HepG2 (cell line): ENCODE data around the gene KIAA1328. TPM values are rescaled to one million over a fixed set of nuclear protein-coding genes. Genes with fewer than 3 reads are reported as not detected.

Source experiments
- ATAC-seq: fragments of 200-7000 bp; cut with Tn5 transposase; 3 replicates; pipeline ENCODE4 v1.9.1; 2020; ENCODE audit warnings: mild to moderate bottlenecking, moderate library complexity
- BruUV-seq: library from RNA; stranded (reverse); fragments of 400-500 nt; replicated peaks from 2 replicates; lab custom pipeline; 2021; lab: Mats Ljungman, UMichigan
- CTCF ChIA-PET: fragments of 300-600 bp; formaldehyde crosslinking; extraction: SDS; loops from one replicate; lab custom pipeline; 2021; ENCODE audit warnings: low total read pairs, inconsistent platforms, low intra/inter-chr PET ratio; lab: Yijun Ruan, JAX
- POLR2A ChIA-PET: fragments of 350-600 bp; sonication (Branson Sonifier 250); formaldehyde crosslinking; loops from one replicate; lab custom pipeline; 2020; ENCODE audit warnings: antibody characterized with exemption, inconsistent platforms; lab: Yijun Ruan, JAX
- DNase-seq: peaks from one replicate; pipeline ENCODE4 v3.0.0-alpha.2; 2015; ENCODE audit warnings: low spot score
- FAIRE-seq: peaks from 3 replicates; lab custom pipeline; 2011; peaks lifted over from hg19 to GRCh38; lab: Jason Lieb, UNC
- H2AFZ ChIP-seq: one replicate; pipeline ENCODE4 v1.6.1; 2011; ENCODE audit warnings: low read length, inconsistent platforms
- H3K27ac ChIP-seq: fragments of 300-600 bp; 3 replicates; pipeline ENCODE4 v1.8.0; 2011; ENCODE audit warnings: mixed run types, mild to moderate bottlenecking, mixed read lengths, low read length, inconsistent platforms; ENCODE audit not compliant: insufficient read depth; ENCODE audit errors: extremely low read length
- H3K27me3 ChIP-seq, 2 experiments: fragments of 200-600 bp in 1 of 2; 2 replicates in 1 of 2; 3 replicates in 1 of 2; pipeline versions ENCODE4 v1.6.0 to v1.8.0; 2011; ENCODE audit warnings: low read length in 2 of 2, mild to moderate bottlenecking in 2 of 2, moderate library complexity in 2 of 2, inconsistent platforms in 1 of 2; ENCODE audit not compliant: insufficient read depth in 2 of 2, control insufficient read depth in 1 of 2
- H3K36me3 ChIP-seq, 2 experiments: fragments of 200-600 bp in 1 of 2; replicated peaks in 1 of 2; 2 replicates in 1 of 2; 3 replicates in 1 of 2; pipeline versions ENCODE4 v1.5.1 to v1.8.0; 2011; ENCODE audit warnings: low read length in 2 of 2, inconsistent platforms in 1 of 2; ENCODE audit not compliant: insufficient read depth in 2 of 2, control insufficient read depth in 1 of 2
- H3K4me1 ChIP-seq: 2 replicates; pipeline ENCODE4 v1.5.1; 2012; ENCODE audit warnings: low read length, inconsistent platforms; ENCODE audit not compliant: insufficient read depth
- H3K4me2 ChIP-seq: 2 replicates; pipeline ENCODE4 v1.6.0; 2011; ENCODE audit warnings: low read depth, low read length, inconsistent platforms
- H3K4me3 ChIP-seq, 3 experiments: fragments of 200-600 bp in 1 of 3; sonication (generic), shearing (Covaris generic) in 1 of 3; replicated peaks in 1 of 3; 2 replicates each; pipeline ENCODE4 v1.5.1; 2011 to 2016; ENCODE audit warnings: low read length in 3 of 3, inconsistent platforms in 2 of 3, low read depth in 2 of 3, mild to moderate bottlenecking in 2 of 3, control low read depth in 1 of 3, mixed read lengths in 1 of 3; ENCODE audit not compliant: insufficient read depth in 1 of 3
- H3K79me2 ChIP-seq: one replicate; pipeline ENCODE4 v1.6.1; 2011; ENCODE audit warnings: low read length, inconsistent platforms; ENCODE audit not compliant: insufficient read depth
- H3K9ac ChIP-seq: 2 replicates; pipeline ENCODE4 v1.6.0; 2011; ENCODE audit warnings: mild to moderate bottlenecking, low read depth, low read length, inconsistent platforms; ENCODE audit not compliant: insufficient read depth
- H3K9me3 ChIP-seq: 2 replicates; pipeline ENCODE4 v1.5.1; 2012; ENCODE audit warnings: mild to moderate bottlenecking, low read length
- H4K20me1 ChIP-seq: 2 replicates; pipeline ENCODE4 v1.6.0; 2011; ENCODE audit warnings: inconsistent platforms, mild to moderate bottlenecking, low read length, moderate library complexity; ENCODE audit not compliant: insufficient read depth
- BRCA1 ChIP-seq: sonication (generic); formaldehyde crosslinking; IDR thresholded peaks from 2 replicates; pipeline ENCODE4 v1.4.0; 2020; ENCODE audit warnings: missing genetic modification reagents
- CHD4 ChIP-seq: fragments of 200-600 bp; sonication (generic); IDR thresholded peaks from 2 replicates; pipeline ENCODE4 v1.7.0; 2017; ENCODE audit warnings: mild to moderate bottlenecking, low read length, borderline replicate concordance
- FLYWCH1 ChIP-seq: sonication (generic); formaldehyde crosslinking; IDR thresholded peaks from 2 replicates; pipeline ENCODE4 v1.8.1; 2023; ENCODE audit warnings: mild to moderate bottlenecking, missing genetic modification reagents
- MLLT10 ChIP-seq: sonication (generic); formaldehyde crosslinking; IDR thresholded peaks from 2 replicates; pipeline ENCODE4 v1.4.0; 2020; ENCODE audit warnings: missing genetic modification reagents
- TBX2 ChIP-seq: sonication (generic); formaldehyde crosslinking; IDR thresholded peaks from 2 replicates; pipeline ENCODE4 v1.5.0; 2020; ENCODE audit warnings: missing genetic modification reagents, mild to moderate bottlenecking, borderline replicate concordance
- ZNF468 ChIP-seq: sonication (generic); formaldehyde crosslinking; IDR thresholded peaks from 2 replicates; pipeline ENCODE4 v1.8.0; 2022; ENCODE audit warnings: mild to moderate bottlenecking, moderate library complexity, missing genetic modification reagents
- ZNF678 ChIP-seq: sonication (generic); formaldehyde crosslinking; IDR thresholded peaks from 2 replicates; pipeline ENCODE4 v1.4.0; 2020; ENCODE audit warnings: mild to moderate bottlenecking, missing genetic modification reagents
- WGBS: methylation state at CpG from one replicate; pipeline ENCODE4 v1.1.6; 2017; ENCODE audit warnings: low lambda C conversion rate; 5-methylcytosine and 5-hydroxymethylcytosine counted together
- in situ Hi-C: cut with HindIII; loops from 2 replicates; pipeline ENCODE4 v1.10.0; 2017; ENCODE audit warnings: low pct_unique_long_range_greater_than_20kb; ENCODE audit not compliant: extremely low pct_ligation_motif_present
- intact Hi-C: fragments of 100-400 bp; cut with micrococcal nuclease; formaldehyde crosslinking; loops from one replicate; pipeline ENCODE4 v1.10.0; 2022; ENCODE audit not compliant: unreplicated experiment
- polyA plus RNA-seq, 8 experiments: library from polyadenylated mRNA; depleted of rRNA in 3 of 8; stranded (reverse) in 7 of 8; unstranded in 1 of 8; fragments of >200 nt; fragmentation: Illumina TruSeq in 4 of 8; extraction: Trizol in 4 of 8; gene quantifications; 2 replicates each; pipeline versions ENCODE4 v1.2.1 to v1.2.3, GENCODE V29; 2011 to 2016; ENCODE audit warnings: low read depth in 4 of 8, missing spikeins in 1 of 8, mixed read lengths in 1 of 8; ENCODE audit not compliant: insufficient read depth in 1 of 8
- total RNA-seq, 5 experiments: library from RNA; depleted of rRNA; stranded (reverse); fragments of >200 nt; fragmentation: Illumina TruSeq; extraction: Trizol; gene quantifications; 2 replicates each; pipeline ENCODE4 v1.2.3, GENCODE V29; 2016; ENCODE audit warnings: low read depth in 1 of 5
- TF ChIP-seq, protein P1 (sequence below): sonication (generic); formaldehyde crosslinking; IDR thresholded peaks from 2 replicates; pipeline ENCODE4 v1.8.0; 2022; ENCODE audit warnings: mild to moderate bottlenecking, missing genetic modification reagents, moderate library complexity

KIAA1328 gene
- total and polyA plus RNA-seq, 2 of the 13 experiments (the other 11 are each of a cell fraction or from before 2014, with no cell fraction given): 4.1 to 6.0 TPM

DNA sequence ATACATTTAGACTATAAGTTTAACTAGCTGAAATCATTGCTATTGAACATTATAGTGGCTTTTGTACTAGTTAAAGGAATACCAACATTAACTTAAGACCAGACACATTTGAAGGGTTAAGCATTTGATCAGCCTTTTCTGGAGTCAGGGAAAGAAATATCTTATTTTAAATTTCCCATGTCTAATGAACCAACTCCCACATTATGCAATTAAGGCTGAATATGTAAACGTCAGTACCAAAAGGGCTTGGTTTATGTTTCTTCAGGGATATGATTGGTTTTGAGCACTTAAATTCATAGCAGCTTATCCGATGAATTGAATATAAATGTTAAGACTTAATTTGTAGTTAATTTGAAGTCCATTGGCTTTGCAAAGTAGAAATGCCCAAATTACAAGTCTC, 344.5 kb downstream of the KIAA1328 start (continued):
- no peak for TF ChIP-seq CHD4
- TF ChIP-seq ZNF678 (CRISPR knock-in tag): no peak

GRCh38 chr18:37175727-37176620, 347.0 kb downstream of the KIAA1328 start:
- DNase-seq (no peak), FAIRE-seq (no peak), ATAC-seq (no peak)
- Histone ChIP-seq H3K27ac (no peak overlapping the region), H3K27me3 (no peaks in the 10 kb centered on the region), H3K4me2 (no peak overlapping the region), H3K4me3 (no peak overlapping the region), H2AFZ (no peak overlapping the region), H3K9me3 (no peaks in the 10 kb centered on the region), H3K9ac (no peak overlapping the region), H3K79me2 (no peaks in the 10 kb centered on the region), H3K36me3 (no peaks in the 10 kb centered on the region), H3K4me1 (0 out of 2 replicates have a peak, but pooled peaks cover 5% of the 10 kb centered on the region), H4K20me1 (no peaks in the 10 kb centered on the region)
- in situ Hi-C loops (no loop called here), intact Hi-C loops (no loop called here)
- BruUV-seq: no TSS peak
- ChIA-PET CTCF (no interaction called here), POLR2A (no interaction called here)
- TF ChIP-seq, protein P1, sequence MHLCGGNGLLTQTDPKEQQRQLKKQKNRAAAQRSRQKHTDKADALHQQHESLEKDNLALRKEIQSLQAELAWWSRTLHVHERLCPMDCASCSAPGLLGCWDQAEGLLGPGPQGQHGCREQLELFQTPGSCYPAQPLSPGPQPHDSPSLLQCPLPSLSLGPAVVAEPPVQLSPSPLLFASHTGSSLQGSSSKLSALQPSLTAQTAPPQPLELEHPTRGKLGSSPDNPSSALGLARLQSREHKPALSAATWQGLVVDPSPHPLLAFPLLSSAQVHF (CRISPR knock-in tag): no peak
- TF ChIP-seq FLYWCH1: no peak
- TF ChIP-seq ZNF468 (CRISPR knock-in tag): no peak
- no peak for TF ChIP-seq MLLT10 (CRISPR knock-in tag)
- TF ChIP-seq TBX2 (CRISPR knock-in tag): no peak
- no peak for TF ChIP-seq BRCA1 (CRISPR knock-in tag)
- WGBS: 100% methylated on average over 1 of the region's 1 CpG
